HG03457 (cell line): ENCODE results near the gene FBRS.
"Not testable (repeated sequence)": the region's sequence is repeated elsewhere in the genome, so short reads cannot be mapped to it uniquely, and the experiment has no call there.

Source experiments
- ATAC-seq: cut with Tn5 transposase; IDR thresholded peaks from one replicate; pipeline ENCODE4 v1.9.1; 2021; ENCODE audit warnings: moderate number of reproducible peaks; ENCODE audit not compliant: unreplicated experiment

The FBRS gene

DNA sequence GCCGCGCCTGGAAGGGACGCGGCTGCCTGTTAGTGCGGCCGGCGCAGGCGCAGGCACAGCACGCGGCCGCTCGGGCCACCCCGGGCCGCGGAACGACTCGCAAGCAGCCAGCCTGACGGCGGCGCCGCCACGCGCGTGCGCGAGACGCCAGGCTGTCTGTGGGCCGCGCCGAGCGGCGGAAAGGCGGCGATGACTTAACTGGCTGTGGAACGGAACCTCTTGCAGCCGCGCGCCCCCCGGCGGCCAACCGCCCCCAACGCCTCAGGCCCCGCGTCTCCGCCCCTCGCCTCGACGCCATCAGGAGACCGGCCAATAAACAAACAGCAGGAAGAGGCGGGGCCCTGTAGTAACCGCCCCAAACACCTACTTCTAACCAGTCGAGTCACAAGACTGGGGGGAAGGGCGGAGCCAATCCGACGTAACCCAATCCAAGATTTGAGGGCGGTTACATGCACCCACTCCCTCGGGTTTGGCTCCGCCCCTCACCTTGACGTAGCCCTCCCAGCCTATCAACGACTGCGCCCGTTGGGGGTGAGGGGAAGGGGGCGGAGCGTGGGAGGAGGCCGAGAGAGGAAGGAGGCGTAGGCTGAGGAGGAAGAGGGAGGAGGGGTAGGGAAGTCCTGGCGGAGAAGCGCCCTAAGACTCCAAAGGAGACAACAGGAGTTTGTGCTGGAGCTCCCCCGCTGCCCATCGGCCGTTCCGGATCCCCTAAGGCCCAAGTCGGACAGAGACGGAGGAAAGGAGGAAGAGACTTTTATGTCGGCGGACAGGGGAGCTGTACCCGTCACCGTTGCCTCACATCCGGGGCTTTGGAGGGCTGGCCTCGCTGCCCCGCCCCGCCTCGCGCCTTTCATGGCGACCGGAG is at the start of gene FBRS:
Gene FBRS, plus strand, starts transcription at position 566 of the 865 bp plus-strand sequence. CDS start 1,088 bp downstream, outside the sequence.
- peak; percentile 53 for ATAC-seq

DNA sequence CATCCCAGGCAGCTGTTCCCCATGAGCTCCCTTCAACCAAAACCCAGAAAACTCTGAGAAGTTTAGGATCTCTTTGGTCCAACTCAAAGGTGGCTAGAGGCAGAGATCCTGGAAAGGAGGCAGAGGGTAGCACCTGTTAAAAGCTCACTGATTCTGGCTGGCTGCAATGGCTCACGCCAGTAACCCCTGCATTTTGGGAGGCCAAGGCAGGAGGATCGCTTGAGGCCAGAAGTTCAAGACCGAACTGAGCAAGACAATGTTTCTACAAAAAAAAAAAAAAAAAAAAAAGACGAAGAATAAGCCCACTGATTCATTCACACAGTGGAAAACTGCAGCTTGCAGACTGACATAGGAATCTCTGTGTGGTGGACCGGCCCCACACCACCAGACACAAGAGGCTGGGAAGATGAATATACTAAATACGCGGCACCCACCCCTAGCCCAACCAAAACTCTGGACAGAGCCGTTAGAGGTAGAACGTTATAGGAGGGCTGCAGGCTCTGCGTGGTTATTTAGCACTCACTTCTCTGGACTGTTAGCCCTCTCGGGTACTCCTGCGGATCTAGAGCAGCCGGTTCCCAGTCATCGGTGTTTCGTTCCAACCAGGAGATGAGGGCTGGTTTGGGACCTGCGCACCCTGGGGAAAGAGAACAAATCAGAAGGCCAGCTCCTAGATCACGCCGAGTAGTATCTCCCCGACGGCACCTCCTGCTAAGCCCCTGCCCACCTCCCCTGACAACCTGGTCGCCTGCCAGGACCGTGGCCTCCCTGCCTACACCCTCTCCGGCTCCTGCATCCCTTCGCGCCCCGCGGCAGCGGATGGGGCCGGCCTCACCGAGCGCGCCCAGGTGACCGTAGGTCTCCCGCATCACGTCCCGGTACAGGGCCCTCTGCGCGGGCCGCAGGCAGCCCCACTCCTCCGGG is 49.0 kb upstream of the FBRS start:
- no peak for ATAC-seq

GRCh38 chr16:30609926-30610839 is 48.0 kb upstream of the FBRS start, which contains the start of gene ZNF689:
TSS of gene ZNF689 (minus strand) at chr16:30610389. CDS start at chr16:30610041, 348 bp downstream.
- ATAC-seq = peak; percentile 57

- ATAC-seq = no peak
These were observed 42.7 kb upstream of the FBRS start for GRCh38 chr16:30615358-30616091.

DNA sequence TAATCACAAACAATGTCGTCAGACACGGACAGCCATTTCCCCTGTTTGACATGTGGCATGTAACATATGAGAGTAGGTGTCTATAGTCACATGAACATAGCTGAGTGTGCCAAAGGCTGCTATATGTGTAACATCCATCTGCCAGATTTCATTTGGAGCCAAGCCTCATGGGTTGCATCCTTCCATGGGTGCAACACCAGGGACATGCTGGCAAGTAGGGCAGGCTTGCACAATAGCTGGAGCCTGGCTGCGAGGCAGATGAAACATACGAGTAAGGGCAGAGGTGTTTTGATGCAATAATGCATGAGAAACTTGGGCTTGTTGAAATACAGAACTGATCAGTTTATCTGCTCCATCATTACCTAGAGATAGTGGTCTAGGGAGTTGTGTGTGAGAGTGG is 39.0 kb upstream of the FBRS start:
- no peak for ATAC-seq

DNA sequence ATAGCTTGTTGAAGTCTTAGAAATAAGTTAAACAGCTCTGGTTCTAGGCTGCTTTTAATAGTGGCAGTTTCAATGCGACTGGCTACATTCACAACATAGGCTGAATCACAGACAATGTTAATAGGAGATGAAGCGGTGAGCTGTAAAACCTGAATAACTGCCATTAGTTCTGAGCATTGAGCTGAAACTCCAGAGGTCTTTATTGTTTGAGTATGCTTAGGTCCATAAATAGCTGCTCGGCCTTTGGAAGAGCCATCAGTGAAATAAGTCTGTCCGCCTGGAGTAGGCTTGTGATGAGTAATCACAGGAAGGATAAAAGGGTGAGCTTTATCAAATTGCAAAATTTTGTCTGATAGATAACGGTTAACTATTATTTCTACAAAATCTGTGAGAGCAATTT is 38.6 kb upstream of the FBRS start:
- ATAC-seq = no peak

DNA sequence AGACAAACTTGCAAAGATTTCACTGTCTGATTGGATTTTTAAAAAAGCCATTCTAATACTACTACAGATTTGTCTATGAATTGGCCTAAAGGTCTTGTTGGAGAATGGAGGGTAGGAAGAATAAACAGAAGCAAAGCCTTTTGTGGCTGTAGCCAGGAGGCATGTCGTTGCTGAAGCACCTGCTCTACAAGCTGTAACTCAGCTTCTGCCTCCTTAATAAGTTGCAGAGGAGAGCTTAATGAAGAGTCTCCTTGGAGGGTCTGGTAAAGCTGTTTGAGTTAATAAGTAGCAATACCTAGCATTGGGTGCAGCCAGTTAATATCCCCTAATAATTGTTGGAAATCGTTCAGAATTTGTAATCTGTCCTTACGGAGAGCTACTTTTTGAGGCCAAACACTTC is 38.1 kb upstream of the FBRS start:
- ATAC-seq = no peak

DNA sequence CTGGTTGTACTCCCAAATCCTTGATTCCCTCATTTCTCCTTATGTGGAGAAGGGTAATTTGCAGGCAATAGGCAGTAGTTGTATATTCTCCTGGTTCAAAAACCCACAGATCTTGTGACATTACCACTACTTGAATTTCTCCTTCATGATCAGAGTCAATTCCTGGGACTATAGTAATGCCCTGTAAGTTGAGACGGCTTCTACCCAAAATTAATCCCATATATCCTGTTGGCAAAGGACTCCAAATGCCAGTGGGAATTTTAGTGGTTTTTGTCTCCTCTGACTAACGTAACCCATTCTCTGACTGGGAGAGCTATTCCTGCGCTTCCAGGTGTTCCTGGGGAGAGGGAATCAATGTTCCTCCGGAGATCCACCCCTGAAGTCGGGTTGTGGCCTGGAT is 36.5 kb upstream of the FBRS start:
- no peak for ATAC-seq

DNA sequence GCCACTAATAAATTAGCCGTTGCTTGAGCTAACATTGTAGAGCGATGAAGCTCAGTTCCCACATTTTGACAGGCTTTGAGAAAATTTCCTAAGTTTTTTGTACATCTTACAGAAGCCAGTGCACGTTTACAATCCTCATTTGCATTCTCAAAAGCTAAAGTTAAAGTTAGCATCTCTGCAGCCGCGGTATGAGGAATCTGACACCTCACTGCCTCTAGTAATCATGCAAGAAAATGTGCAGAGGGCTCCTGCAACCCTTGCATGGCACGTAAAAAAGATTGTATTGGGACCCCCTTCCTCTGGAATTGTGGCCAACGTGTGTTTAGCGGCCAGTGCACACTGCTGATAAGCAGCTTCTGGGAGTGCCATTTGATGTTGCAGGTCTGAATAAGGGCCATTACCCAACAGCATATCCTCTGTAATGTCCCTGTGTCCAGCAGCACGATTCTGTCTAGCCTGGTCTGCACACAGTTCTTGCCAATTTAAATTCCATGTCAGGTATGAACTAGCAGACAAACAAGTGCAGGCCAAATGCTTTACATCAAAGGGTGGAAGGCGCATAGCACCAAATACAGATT is 35.7 kb upstream of the FBRS start:
- ATAC-seq = no peak

DNA sequence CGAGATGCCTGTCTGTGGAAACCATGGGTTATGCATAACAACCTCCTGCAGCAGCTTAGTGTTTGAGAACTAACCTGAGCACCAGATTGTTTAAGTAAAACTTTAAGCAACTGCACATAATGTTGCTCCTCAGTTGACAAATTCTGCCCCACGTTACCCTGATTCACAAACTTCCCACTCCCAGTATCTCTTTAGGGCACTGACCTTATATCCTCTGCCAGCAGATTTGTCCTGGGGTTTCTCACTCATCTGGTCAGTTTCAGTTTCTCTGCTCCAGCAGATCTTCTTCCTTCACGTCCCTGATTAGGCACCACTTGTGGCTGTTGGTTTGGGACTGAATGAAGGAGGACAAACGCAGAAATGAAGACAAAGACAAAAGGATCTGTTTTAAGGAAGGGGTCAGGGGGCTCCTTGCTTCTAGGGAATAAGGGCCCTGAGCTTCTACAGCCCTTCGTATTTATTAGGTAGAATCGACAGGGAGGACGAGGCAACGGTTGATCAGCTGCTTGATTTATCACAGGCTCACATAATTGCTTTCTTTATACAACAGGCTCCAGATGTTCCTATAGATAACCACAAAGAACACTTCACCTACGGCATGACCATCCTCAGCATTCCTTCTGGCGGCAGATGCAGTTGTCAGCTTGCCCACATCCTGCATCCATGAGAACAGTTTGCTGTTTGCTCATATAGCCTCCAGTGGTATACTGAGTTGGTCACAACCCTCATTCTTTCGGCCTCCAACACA is 34.5 kb upstream of the FBRS start:
- ATAC-seq = no peak

DNA sequence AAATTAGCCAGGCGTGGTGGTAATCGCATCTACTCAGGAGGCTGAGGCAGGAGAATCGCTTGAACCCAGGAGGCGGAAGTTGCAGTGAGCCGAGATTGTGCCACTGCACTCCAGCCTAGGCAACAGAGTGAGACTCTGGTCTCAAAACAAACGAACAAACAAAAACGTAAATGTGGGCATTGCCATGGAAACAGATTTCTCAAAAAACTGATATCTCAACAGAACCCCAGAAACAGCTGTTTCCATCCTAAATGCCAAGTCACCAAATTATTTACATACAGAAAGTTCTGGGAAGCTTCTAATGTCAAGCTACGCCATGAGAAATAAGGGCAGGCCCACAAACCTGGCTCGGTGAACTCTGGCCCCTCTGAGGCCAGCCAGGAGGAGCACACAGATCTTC is 32.0 kb upstream of the FBRS start:
- no peak for ATAC-seq

- no peak for ATAC-seq
These were observed 29.3 kb upstream of the FBRS start for GRCh38 chr16:30628628-30629540.

- not testable (repeated sequence) for ATAC-seq
These were observed 25.8 kb upstream of the FBRS start for GRCh38 chr16:30632454-30632853.

- ATAC-seq = no peak
These were observed 24.7 kb upstream of the FBRS start for GRCh38 chr16:30633526-30633925.

DNA sequence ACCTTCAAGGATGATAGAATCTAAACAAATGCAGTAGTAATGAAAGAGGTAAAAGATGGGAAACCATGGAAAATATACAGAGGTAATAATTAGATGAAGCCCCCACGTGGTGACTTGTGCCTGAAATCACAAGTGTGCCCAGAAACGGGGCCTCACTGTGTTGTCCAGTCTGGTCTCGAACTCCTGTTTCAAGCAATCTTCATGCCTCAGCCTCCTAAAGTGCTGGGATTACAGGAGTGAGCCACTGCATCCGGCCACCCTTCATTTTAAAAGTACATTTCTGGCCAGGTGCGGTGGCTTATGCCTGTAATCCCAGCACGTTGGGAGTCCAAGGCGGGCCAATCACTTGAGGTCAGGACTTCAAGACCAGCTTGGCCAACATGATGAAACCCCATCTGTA is 21.6 kb upstream of the FBRS start:
- ATAC-seq = no peak

DNA sequence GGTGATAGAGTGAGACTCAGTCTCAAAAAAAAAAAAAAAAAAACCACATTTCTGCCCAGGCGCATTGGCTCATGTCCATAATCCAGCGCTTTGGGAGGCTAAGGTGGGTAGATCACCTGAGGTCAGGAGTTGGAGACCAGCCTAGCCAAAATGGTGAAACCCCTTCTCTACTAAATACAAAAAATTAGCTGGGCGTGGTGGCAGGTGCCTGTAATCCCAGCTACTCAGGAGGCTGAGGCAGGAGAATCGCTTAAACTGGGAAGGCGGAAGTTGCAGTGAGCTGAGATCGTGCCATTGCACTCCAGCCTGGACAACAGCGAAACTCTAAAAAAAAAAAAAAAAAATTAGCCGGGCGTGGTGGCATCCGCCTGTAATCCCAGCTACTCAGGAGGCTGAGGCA is 21.1 kb upstream of the FBRS start:
- ATAC-seq = not testable (repeated sequence)

DNA sequence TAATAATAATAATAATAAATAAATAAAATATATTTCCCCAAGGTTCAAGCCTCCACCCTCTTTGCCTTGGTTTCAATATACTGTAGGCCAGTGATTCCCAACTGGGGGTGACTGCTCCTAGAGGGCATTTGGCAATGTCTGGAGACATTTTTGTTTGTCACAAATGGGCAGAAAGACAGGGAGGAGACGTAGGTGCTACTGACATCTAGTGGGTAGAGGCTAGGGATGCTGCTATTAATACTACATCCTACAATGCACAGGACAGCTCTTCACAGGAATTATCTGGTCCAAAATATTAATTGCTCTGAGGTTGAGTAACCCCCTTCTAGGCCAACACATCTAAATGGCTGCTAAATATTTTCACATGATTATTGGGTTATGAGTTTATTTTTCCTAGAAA is 20.3 kb upstream of the FBRS start:
- no peak for ATAC-seq
